ENCODE data around the gene COL5A1.

COL5A1 gene

GRCh38 chr9:134685784-134686183 is 44.2 kb downstream of the COL5A1 start:
- no peak for DNase-seq (ENCODE audit: low read depth in 1 of 2, low spot score in 1 of 2)

GRCh38 chr9:134686896-134687295 is 45.3 kb downstream of the COL5A1 start:
- no peak for TF ChIP-seq JUND (IDR thresholded peaks at IDR 0.05; ENCODE audit: low read depth)
- in situ Hi-C loops (cut with HindIII; ENCODE audit: low pct_unique_long_range_greater_than_20kb, low sequenced_read_pairs): no loop called here
- DNase-seq (ENCODE audit: low read depth in 1 of 2, low spot score in 1 of 2): no peak

More at GRCh38 chr9:134685784-134686183, 44.2 kb downstream of the COL5A1 start:
- no peak for TF ChIP-seq JUND (IDR thresholded peaks at IDR 0.05; ENCODE audit: low read depth)
- in situ Hi-C loops (cut with HindIII; ENCODE audit: low pct_unique_long_range_greater_than_20kb, low sequenced_read_pairs): no loop called here

GRCh38 chr9:134687556-134687955 is 46.0 kb downstream of the COL5A1 start:
- TF ChIP-seq JUND (IDR thresholded peaks at IDR 0.05; ENCODE audit: low read depth): no peak
- DNase-seq (ENCODE audit: low read depth in 1 of 2, low spot score in 1 of 2): no peak
- in situ Hi-C loops (cut with HindIII; ENCODE audit: low pct_unique_long_range_greater_than_20kb, low sequenced_read_pairs): no loop called here

- no peak for DNase-seq (ENCODE audit: low read depth in 1 of 2, low spot score in 1 of 2)
- in situ Hi-C loops (cut with HindIII; ENCODE audit: low pct_unique_long_range_greater_than_20kb, low sequenced_read_pairs): no loop called here
- TF ChIP-seq JUND (IDR thresholded peaks at IDR 0.05; ENCODE audit: low read depth): no peak
Observed at GRCh38 chr9:134688231-134688630, 46.6 kb downstream of the COL5A1 start.

- in situ Hi-C loops (cut with HindIII; ENCODE audit: low pct_unique_long_range_greater_than_20kb, low sequenced_read_pairs): no loop called here
- DNase-seq (ENCODE audit: low read depth in 1 of 2, low spot score in 1 of 2): no peak
- no peak for TF ChIP-seq JUND (IDR thresholded peaks at IDR 0.05; ENCODE audit: low read depth)
Observed at GRCh38 chr9:134688661-134689320, 47.2 kb downstream of the COL5A1 start.

DNA sequence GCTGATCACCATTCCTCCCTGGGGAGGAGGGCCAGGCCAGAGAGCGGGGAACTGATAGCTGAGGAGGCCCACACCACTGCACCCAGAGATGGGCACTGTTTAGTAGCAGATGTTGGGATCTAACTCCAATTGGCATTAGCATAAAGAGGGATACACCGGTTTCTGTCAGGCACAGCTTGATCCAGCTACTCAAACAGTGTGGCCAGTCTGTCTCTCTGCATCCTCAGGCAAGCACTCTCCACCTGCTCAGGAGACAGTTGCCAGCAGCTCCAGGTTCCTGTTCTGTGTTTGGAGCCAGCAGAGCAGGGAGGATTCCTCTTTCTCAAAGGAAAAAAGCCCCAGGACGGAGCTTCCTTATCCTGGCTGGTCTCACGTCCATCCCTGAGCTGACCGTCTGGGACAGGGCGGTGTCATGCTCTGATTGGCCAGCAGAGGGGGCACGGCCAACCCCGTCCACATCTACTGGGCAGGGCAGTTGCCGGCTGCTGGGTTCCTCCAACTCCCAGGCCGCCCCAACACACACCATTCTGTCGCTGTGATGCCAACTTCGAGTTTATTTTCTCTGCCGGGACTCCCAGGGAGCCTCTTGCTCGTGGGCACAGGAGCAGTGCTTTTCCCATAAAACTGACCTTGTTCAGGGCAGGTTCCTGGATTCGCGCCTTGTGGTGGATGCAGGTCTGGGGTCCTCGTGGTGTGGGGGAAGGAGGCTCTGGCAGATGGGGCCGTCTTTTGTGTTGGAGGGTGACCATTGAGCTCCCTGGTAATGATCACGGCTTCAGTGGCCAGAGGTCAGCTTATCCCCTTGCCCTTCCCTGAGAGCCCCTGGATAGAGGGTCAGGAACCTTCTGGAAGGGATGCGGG is 47.9 kb downstream of the COL5A1 start:
- in situ Hi-C loops (cut with HindIII; ENCODE audit: low pct_unique_long_range_greater_than_20kb, low sequenced_read_pairs): no loop called here
- peak; percentile 74 to 81 for DNase-seq (ENCODE audit: low read depth in 1 of 2, low spot score in 1 of 2)
- TF ChIP-seq JUND (IDR thresholded peaks at IDR 0.05; ENCODE audit: low read depth): no peak

DNA sequence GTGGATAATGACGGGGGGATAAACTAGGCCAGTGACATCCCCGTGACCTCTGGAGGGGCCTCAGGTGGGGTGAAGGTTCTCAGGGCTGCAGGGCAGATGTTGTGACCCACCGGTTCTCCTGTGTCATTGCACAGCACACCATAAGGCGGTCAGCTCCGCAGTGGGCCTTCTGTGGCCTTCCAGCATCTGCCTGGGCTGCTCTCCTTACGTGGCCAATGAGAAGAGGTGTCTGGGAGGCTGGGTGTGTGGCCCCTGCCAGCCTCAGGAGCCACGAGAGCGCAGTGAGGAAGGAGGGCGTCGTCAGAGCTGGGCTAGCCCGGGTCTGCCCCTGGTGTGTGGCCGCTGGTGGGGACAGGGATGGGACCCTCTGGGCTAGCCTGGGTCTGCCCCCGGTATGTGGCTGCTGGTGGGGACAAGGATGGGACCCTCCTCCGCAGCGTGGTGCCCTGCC is 48.7 kb downstream of the COL5A1 start:
- no peak for DNase-seq (ENCODE audit: low read depth in 1 of 2, low spot score in 1 of 2)
- in situ Hi-C loops (cut with HindIII; ENCODE audit: low pct_unique_long_range_greater_than_20kb, low sequenced_read_pairs): no loop called here
- no peak for TF ChIP-seq JUND (IDR thresholded peaks at IDR 0.05; ENCODE audit: low read depth)

DNA sequence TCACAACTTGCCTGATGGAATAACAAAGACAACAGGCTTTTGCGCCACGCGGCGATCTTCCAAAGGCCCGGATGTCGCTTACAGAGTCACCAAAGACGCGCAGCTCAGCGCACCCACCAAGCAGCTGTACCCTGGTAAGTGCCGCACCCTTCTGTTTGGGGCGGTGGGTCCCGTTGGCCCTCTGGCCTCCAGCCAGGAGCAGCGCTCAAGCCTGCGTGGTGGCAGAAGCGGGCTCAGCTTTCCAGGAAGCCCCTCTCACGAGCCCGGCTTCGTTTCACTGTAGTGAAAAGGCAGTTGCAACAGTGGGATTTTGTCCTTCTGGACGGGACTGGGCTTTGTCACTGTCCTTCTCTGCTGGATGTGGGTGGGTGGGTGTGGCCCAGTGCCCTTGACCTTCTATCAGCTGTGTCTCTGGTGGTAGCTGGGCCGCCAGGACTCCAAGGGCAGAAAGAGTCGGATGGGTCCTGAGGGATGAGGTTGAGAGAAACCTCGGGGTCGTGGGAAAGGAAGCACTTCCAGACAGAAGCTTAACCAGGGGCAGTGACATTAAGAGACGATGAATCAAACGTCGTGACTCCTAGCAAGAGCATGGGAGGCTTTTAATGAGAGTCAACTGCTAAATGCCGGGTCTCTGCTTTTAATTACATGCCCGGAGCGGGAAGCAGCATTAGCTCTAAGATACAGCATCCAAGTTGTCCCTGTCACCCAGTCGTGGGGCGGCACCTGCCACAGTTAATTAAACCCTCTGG is 49.5 kb downstream of the COL5A1 start:
- in situ Hi-C loops (cut with HindIII; ENCODE audit: low pct_unique_long_range_greater_than_20kb, low sequenced_read_pairs): no loop called here
- no peak for TF ChIP-seq JUND (IDR thresholded peaks at IDR 0.05; ENCODE audit: low read depth)
- DNase-seq (ENCODE audit: low read depth in 1 of 2, low spot score in 1 of 2): no peak

DNA sequence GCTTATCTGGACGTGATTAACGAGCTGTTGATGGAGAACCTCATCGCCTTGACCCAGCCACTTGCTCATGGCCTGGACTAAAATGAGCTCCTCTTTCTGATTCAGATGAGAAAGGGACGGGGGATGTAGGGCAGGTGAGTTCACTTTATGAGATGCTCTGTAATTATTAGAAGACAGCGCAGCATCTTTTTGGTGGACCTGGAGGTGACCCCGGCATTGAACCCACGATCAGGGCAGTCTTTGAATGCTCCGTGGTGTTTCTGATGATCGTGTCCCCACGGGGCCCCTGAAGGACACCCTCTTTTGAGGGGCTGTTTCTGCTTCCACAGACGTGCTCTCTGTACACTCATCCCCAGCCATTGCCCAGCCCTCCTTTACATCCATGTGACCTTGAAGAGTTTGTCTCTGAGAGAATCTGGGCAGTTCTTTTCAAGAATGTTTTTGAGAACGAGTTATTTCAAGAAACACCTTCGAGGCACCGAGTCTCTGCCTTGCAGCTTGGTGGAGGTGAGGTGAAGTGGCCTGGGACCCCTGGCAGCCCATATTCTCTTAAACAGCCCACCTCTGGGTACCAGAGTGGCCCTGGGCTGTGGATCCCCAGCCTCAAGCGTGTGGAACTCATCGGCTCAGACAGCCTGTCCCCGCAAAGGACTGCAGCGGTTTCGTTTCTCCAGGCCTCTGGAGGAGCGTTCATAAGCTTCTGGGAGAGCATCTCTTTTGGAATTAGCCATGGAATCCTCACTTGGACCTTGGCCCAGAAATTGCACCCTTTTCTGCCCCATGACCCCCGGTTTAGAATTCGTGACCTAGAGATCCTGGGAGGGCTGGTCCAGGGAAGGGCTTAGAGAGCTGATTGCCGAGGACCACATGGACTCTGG is 50.3 kb downstream of the COL5A1 start:
- no peak for TF ChIP-seq JUND (IDR thresholded peaks at IDR 0.05; ENCODE audit: low read depth)
- in situ Hi-C loops (cut with HindIII; ENCODE audit: low pct_unique_long_range_greater_than_20kb, low sequenced_read_pairs): no loop called here
- DNase-seq (ENCODE audit: low read depth in 1 of 2, low spot score in 1 of 2): no peak

- in situ Hi-C loops (cut with HindIII; ENCODE audit: low pct_unique_long_range_greater_than_20kb, low sequenced_read_pairs): no loop called here
- TF ChIP-seq JUND (IDR thresholded peaks at IDR 0.05; ENCODE audit: low read depth): no peak
- DNase-seq (ENCODE audit: low read depth in 1 of 2, low spot score in 1 of 2): no peak
Observed at GRCh38 chr9:134692573-134692860, 50.9 kb downstream of the COL5A1 start.

- no peak for TF ChIP-seq JUND (IDR thresholded peaks at IDR 0.05; ENCODE audit: low read depth)
- in situ Hi-C loops (cut with HindIII; ENCODE audit: low pct_unique_long_range_greater_than_20kb, low sequenced_read_pairs): no loop called here
- DNase-seq (ENCODE audit: low read depth in 1 of 2, low spot score in 1 of 2): no peak
Observed at GRCh38 chr9:134693011-134693410, 51.4 kb downstream of the COL5A1 start.

All from T47D (cell line).